Nephron (organoid): Measurements from ENCODE around the gene CCR9.
A peak's percentile ranks its signal among the peaks of the same experiment; 100 is the strongest.

Source experiments
- H3K27ac Mint-ChIP-seq, 3 experiments: 2 replicates each; pipeline ENCODE4 v1.8.0; 2020; ENCODE audit warnings: mixed read lengths in 3 of 3, mild to moderate bottlenecking in 2 of 3, moderate library complexity in 1 of 3
- H3K27me3 Mint-ChIP-seq: 2 replicates; pipeline ENCODE4 v1.8.0; 2021; ENCODE audit warnings: low read depth, mild to moderate bottlenecking, moderate library complexity, mixed read lengths
- H3K36me3 Mint-ChIP-seq: 2 replicates; pipeline ENCODE4 v1.8.0; 2020; ENCODE audit warnings: low read depth, mixed read lengths
- H3K4me1 Mint-ChIP-seq: 2 replicates; pipeline ENCODE4 v1.8.0; 2020; ENCODE audit warnings: mixed read lengths
- H3K4me3 Mint-ChIP-seq, 3 experiments: 2 replicates each; pipeline ENCODE4 v1.8.0; 2020; ENCODE audit warnings: mild to moderate bottlenecking in 3 of 3, mixed read lengths in 3 of 3, moderate library complexity in 2 of 3
- H3K9me3 Mint-ChIP-seq: 2 replicates; pipeline ENCODE4 v1.8.0; 2020; ENCODE audit warnings: mixed read lengths
- TF ChIP-seq, protein P1 (sequence below), 3 experiments: fragments of 200-600 bp; sonication (generic); IDR thresholded peaks; one replicate each; pipeline ENCODE4 v1.5.0; 2021; ENCODE audit warnings: antibody characterized with exemption in 3 of 3; ENCODE audit not compliant: unreplicated experiment in 3 of 3

CCR9 gene, protein sequence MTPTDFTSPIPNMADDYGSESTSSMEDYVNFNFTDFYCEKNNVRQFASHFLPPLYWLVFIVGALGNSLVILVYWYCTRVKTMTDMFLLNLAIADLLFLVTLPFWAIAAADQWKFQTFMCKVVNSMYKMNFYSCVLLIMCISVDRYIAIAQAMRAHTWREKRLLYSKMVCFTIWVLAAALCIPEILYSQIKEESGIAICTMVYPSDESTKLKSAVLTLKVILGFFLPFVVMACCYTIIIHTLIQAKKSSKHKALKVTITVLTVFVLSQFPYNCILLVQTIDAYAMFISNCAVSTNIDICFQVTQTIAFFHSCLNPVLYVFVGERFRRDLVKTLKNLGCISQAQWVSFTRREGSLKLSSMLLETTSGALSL

DNA sequence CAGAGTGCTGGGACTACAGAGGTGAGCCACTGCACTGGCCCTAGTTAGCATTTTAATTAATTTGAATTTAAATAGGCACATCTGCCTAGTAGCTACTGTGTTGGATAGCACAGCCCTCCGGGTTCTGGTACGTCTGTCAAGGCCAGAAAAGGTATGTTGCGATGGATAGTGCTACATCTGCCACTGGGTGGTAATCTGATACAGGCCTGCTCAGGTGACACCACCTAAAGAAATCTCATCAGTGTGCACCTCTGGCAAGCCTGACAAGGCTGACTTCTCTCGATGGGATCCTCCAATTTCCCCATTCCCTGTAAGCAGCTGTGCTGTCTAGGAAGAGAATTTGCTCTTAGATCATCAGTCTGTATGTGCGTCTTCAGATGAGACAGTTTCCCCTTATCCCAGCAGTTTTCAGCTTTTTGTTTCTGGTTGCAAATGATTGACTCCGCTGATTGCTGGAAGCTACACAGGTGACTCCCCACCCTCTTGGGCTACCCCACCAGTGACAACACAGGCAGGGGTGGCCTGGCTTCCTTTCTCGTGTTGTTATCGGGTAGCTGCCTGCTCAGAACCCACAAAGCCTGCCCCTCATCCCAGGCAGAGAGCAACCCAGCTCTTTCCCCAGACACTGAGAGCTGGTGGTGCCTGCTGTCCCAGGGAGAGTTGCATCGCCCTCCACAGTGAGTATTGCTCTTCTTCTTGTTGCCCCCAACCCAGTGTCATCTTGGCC, at the start of gene CCR9:
TSS of gene CCR9 (plus strand) at position 565 of the 727 bp plus-strand sequence. CDS start 8,391 bp downstream, outside the sequence.
- TF ChIP-seq, protein P1, sequence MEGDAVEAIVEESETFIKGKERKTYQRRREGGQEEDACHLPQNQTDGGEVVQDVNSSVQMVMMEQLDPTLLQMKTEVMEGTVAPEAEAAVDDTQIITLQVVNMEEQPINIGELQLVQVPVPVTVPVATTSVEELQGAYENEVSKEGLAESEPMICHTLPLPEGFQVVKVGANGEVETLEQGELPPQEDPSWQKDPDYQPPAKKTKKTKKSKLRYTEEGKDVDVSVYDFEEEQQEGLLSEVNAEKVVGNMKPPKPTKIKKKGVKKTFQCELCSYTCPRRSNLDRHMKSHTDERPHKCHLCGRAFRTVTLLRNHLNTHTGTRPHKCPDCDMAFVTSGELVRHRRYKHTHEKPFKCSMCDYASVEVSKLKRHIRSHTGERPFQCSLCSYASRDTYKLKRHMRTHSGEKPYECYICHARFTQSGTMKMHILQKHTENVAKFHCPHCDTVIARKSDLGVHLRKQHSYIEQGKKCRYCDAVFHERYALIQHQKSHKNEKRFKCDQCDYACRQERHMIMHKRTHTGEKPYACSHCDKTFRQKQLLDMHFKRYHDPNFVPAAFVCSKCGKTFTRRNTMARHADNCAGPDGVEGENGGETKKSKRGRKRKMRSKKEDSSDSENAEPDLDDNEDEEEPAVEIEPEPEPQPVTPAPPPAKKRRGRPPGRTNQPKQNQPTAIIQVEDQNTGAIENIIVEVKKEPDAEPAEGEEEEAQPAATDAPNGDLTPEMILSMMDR (IDR thresholded peaks at IDR 0.05; ENCODE audit: unreplicated experiment in 3 of 3): no peak
- Mint-ChIP-seq H3K36me3 (no peaks in the 10 kb centered on the region), H3K27ac (no peak within 1 kb of the TSS), H3K4me3 (no peak within 1 kb of the TSS), H3K9me3 (no peaks in the 10 kb centered on the region), H3K4me1 (peaks cover 5% of the 10 kb centered on the region), H3K27me3 (peaks cover 8% of the 10 kb centered on the region)

DNA sequence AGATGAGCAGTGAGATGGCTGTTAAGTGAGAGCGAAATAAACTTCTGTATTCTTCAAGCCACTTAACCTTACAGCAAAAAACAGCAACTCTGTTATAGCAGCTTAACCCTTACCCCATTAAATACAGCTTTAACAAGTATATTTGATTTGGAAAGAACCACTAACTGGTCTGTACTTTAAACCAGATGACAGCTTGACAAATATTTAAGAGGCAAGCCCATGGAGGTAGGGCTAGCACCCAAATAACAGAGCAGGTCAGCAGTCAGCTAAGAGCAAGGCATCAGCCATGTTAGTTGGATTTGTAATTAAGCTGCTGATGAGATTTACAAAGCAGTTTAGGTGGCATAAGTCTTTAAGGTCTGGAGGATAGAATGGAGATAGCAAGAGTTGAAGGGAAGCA, 47.9 kb upstream of the CCR9 start:
- H3K9me3 Mint-ChIP-seq: no peaks in the 10 kb centered on the region
- H3K36me3 Mint-ChIP-seq: peaks cover 17% of the 10 kb centered on the region
- peak overlapping the region; percentile 5 to 69 (median 49) for H3K4me3 Mint-ChIP-seq
- no peak overlapping the region for H3K27ac Mint-ChIP-seq
- no peaks in the 10 kb centered on the region for H3K27me3 Mint-ChIP-seq
- TF ChIP-seq, protein P1 (IDR thresholded peaks at IDR 0.05; ENCODE audit: unreplicated experiment in 3 of 3): no peak
- peaks cover 9% of the 10 kb centered on the region for H3K4me1 Mint-ChIP-seq

DNA sequence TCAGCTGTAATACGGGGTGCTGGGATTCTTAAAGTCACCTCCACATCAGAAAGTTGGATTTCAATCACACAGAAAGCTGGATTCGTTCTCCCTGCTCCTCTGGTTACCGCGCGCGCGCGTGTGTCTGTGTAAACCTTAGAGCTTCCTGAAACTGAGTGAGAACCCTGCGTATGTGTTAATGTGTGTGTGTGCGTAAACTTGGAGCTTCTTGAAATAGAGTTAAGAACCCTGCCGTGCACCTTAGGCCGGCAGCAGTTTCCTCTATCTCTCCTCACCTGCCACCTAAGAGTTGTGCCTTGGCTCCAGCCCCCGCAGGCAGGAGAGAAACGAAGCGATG, 45.0 kb upstream of the CCR9 start:
- TF ChIP-seq, protein P1 (IDR thresholded peaks at IDR 0.05; ENCODE audit: unreplicated experiment in 3 of 3): no peak
- Mint-ChIP-seq H3K27ac (peak overlapping the region; percentile 35 to 86 (median 83)), H3K27me3 (peaks cover 17% of the 10 kb centered on the region), H3K4me1 (peaks cover 9% of the 10 kb centered on the region), H3K9me3 (no peaks in the 10 kb centered on the region), H3K4me3 (peak overlapping the region; percentile 96 to 97 (median 96)), H3K36me3 (peaks cover 9% of the 10 kb centered on the region)

DNA sequence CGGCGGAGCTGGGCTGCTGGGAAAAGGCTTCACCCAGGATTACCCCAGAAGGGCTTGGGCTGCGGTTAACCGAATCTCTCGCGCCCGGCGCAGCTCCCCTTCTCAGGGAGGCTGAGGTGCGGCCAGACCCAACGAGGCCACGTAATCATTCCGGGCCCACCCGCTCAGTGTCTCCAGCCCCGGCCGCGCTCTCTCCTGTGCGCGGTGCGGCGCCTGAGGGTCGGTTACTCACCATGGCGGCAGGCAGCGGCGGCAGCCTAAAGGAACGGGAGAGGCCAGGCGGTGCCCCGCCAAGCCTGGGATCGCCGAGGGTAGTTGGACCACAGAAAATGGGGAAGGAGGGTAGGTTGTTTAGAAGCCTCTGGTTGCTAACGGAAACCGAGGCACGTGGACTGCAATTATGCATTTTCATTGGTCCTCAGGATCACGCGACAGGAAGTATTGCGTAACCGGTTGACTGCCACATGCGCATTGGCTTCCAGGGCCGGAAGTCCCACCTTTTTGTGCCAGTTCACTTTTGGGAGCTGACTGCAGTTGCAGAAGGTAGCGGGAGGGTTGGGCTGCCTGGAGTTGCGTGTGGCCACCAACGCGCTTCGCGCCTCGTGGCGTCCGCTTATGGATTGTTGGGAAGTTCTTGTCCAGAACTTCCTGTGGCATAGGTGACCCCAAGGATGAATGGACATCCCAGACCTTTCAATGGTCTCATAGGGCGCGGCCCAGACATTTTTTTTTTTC, 44.4 kb upstream of the CCR9 start, which contains the start of gene LZTFL1:
TSS of gene LZTFL1 (minus strand) at position 363 of the 735 bp plus-strand sequence. CDS start at position 235, 128 bp downstream.
- TF ChIP-seq, protein P1 (IDR thresholded peaks at IDR 0.05; ENCODE audit: unreplicated experiment in 3 of 3): no peak
- peak within 1 kb of the TSS; percentile 96 to 97 (median 96) for H3K4me3 Mint-ChIP-seq
- peaks cover 5% of the 10 kb centered on the region for H3K36me3 Mint-ChIP-seq
- H3K27ac Mint-ChIP-seq: peak within 1 kb of the TSS; percentile 35 to 86 (median 83)
- peaks cover 21% of the 10 kb centered on the region for H3K27me3 Mint-ChIP-seq
- peaks cover 9% of the 10 kb centered on the region for H3K4me1 Mint-ChIP-seq
- no peaks in the 10 kb centered on the region for H3K9me3 Mint-ChIP-seq

DNA sequence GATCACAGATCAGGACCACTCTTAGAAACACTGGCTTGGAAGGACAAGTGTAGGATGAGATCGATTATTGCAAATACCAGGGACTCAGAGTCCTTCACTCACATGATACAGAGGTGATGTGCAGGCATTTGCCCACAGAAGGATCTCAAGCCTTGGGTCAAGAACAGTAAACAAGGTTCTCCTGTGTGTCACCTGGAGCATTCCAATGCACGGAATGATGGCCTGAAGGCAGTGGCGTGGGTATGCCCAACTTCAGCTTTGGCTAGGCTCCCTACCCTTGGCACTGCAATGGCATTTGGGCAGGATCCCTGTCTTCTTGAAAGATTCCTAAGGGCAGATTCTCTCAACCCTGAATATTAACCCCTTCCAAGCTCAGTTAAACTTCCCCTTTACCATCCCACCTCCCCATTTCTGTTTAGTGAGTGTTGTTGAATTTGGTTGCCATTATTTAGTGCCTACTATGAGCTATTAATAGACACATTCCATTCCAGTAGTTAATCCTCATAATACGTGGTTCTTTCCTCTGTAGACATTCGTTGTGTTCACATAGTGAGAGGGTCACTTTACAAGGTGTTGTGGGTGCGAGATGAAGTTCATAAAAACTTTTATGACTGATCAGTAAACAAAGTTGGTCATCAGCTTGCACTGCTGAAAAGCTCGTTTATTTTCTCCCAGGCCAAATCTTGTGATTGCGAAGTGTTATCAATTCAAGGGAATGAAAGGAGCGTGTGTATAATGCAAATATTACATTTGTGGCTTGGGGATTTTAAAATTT, 43.3 kb upstream of the CCR9 start:
- Mint-ChIP-seq H3K36me3 (no peaks in the 10 kb centered on the region), H3K9me3 (no peaks in the 10 kb centered on the region), H3K27ac (no peak overlapping the region), H3K4me3 (peak overlapping the region; percentile 96 to 97 (median 96)), H3K27me3 (peaks cover 33% of the 10 kb centered on the region), H3K4me1 (peaks cover 9% of the 10 kb centered on the region)
- TF ChIP-seq, protein P1 (IDR thresholded peaks at IDR 0.05; ENCODE audit: unreplicated experiment in 3 of 3): no peak
